GM23248 (cell line): Measurements from ENCODE around the gene ARHGAP25. TPM values are rescaled to one million over a fixed set of nuclear protein-coding genes. Genes with fewer than 3 reads are reported as not detected.

Experiments used
- DNase-seq: peaks from one replicate; pipeline ENCODE4 v3.0.0-alpha.2; 2015
- H2AFZ ChIP-seq: fragments of 200-600 bp; sonication (generic); 2 replicates; pipeline ENCODE4 v1.6.1; 2016; ENCODE audit warnings: antibody characterized with exemption
- H3F3A ChIP-seq: fragments of 200-600 bp; sonication (generic); 2 replicates; pipeline ENCODE4 v1.6.1; 2016; ENCODE audit warnings: mild to moderate bottlenecking, antibody characterized with exemption, mixed run types; ENCODE audit not compliant: insufficient read depth
- H3K27ac ChIP-seq: fragments of 200-600 bp; sonication (generic); 2 replicates; pipeline ENCODE4 v1.5.1; 2016; ENCODE audit warnings: mild to moderate bottlenecking
- H3K27me3 ChIP-seq: fragments of 200-600 bp; sonication (generic); replicated peaks from 2 replicates; pipeline ENCODE4 v1.6.1; 2016; ENCODE audit warnings: mild to moderate bottlenecking; ENCODE audit not compliant: insufficient read depth
- H3K36me3 ChIP-seq: fragments of 200-600 bp; sonication (generic); 2 replicates; pipeline ENCODE4 v1.6.1; 2016; ENCODE audit warnings: low read depth, mild to moderate bottlenecking
- H3K4me1 ChIP-seq: fragments of 200-600 bp; sonication (generic); 2 replicates; pipeline ENCODE4 v1.6.1; 2016; ENCODE audit warnings: mild to moderate bottlenecking; ENCODE audit not compliant: insufficient read depth
- H3K4me2 ChIP-seq: fragments of 200-600 bp; sonication (generic); one replicate; pipeline ENCODE4 v1.6.1; 2016; ENCODE audit warnings: mild to moderate bottlenecking; ENCODE audit not compliant: unreplicated experiment
- H3K4me3 ChIP-seq: fragments of 200-600 bp; sonication (generic); 2 replicates; pipeline ENCODE4 v1.5.1; 2016; ENCODE audit warnings: mild to moderate bottlenecking
- H3K79me2 ChIP-seq: fragments of 200-600 bp; sonication (generic); 2 replicates; pipeline ENCODE4 v1.6.1; 2016; ENCODE audit warnings: mild to moderate bottlenecking; ENCODE audit not compliant: insufficient read depth
- H3K9ac ChIP-seq: fragments of 200-600 bp; sonication (generic); 2 replicates; pipeline ENCODE4 v1.6.1; 2016; ENCODE audit warnings: mild to moderate bottlenecking
- H3K9me2 ChIP-seq: fragments of 200-600 bp; sonication (generic); 2 replicates; pipeline ENCODE4 v1.6.1; 2016; ENCODE audit warnings: mixed run types, mild to moderate bottlenecking, moderate library complexity; ENCODE audit not compliant: insufficient read depth
- H3K9me3 ChIP-seq: fragments of 200-600 bp; sonication (generic); one replicate; pipeline ENCODE4 v1.6.1; 2017; ENCODE audit warnings: low read depth
- H4K20me1 ChIP-seq: fragments of 200-600 bp; sonication (generic); 2 replicates; pipeline ENCODE4 v1.6.0; 2016; ENCODE audit not compliant: insufficient read depth
- EZH2 ChIP-seq: fragments of 200-600 bp; sonication (generic); IDR thresholded peaks from 2 replicates; pipeline ENCODE4 v1.6.1; 2018; ENCODE audit warnings: antibody characterized with exemption, mild to moderate bottlenecking; ENCODE audit not compliant: insufficient read depth, poor library complexity, severe bottlenecking
- EZH2phosphoT487 ChIP-seq: fragments of 200-600 bp; sonication (generic); IDR thresholded peaks from 2 replicates; pipeline ENCODE4 v1.6.1; 2018; ENCODE audit warnings: antibody characterized with exemption, moderate library complexity, mild to moderate bottlenecking, low read depth; ENCODE audit not compliant: insufficient read depth
- WGBS, 2 experiments: methylation state at CpG; one replicate each; pipeline ENCODE4 v1.1.6; 2015 to 2017; ENCODE audit warnings: low lambda C conversion rate in 2 of 2, low coverage in 1 of 2; ENCODE audit errors: missing lambda C conversion rate in 2 of 2; 5-methylcytosine and 5-hydroxymethylcytosine counted together
- in situ Hi-C: fragments of 300-500 bp; cut with MboI; formaldehyde crosslinking; loops from 2 replicates; pipeline ENCODE4 v1.15.0; 2020
- polyA plus RNA-seq: library from polyadenylated mRNA; unstranded; fragments of >200 nt; fragmentation: Nextera tagmentation; extraction: Ambion mirVana; gene quantifications from 2 replicates; pipeline ENCODE4 v1.2.1, GENCODE V29; 2016
- total RNA-seq: library from RNA; depleted of rRNA; stranded (reverse); fragments of >200 nt; shearing (Covaris generic); gene quantifications from 2 replicates; pipeline ENCODE4 v1.2.3, GENCODE V29; 2014

ARHGAP25 gene
- total and polyA plus RNA-seq, 2 experiments from 2014 or later = not detected

DNA sequence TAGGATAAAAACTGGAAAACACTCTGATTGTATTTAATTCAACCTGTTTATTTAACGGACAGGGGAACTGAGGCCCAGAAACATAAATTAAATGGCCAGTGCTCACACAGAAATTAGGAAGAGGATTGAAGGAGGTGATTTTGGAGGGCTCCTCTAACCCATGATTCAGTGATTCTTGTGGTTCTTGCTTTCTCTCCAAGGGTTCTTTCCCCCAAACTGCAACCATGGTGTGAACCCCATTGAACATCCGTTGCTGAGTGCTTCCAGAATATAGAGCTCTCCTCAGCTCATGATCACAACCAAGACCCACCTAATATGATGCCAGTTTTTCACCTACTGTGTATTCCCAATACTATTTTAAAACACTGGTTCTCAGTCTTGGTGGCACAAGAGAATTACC lies 95.1 kb downstream of the ARHGAP25 start:
- Histone ChIP-seq H3K9ac (no peak overlapping the region), H4K20me1 (no peaks in the 10 kb centered on the region), H3K4me3 (0 out of 2 replicates have a peak overlapping the region, but pooled peaks have one; percentile 23), H3K27ac (no peak overlapping the region), H3K9me3 (no peaks in the 10 kb centered on the region), H3F3A (peaks cover 8% of the 10 kb centered on the region; the same call in 1 of the 2 replicates), H3K36me3 (no peaks in the 10 kb centered on the region), H2AFZ (peak overlapping the region; percentile 14; the same call in 1 of the 2 replicates), H3K27me3 (no peaks in the 10 kb centered on the region), H3K4me1 (peaks cover 14% of the 10 kb centered on the region), H3K79me2 (no peaks in the 10 kb centered on the region), H3K4me2 (peak overlapping the region; percentile 30), H3K9me2 (no peaks in the 10 kb centered on the region)
- in situ Hi-C loops = no loop called here
- TF ChIP-seq EZH2 (no peak), EZH2phosphoT487 (no peak)
- DNase-seq = no peak
- 49 to 56% methylated on average over 2 of the region's 2 CpGs for WGBS, 2 experiments

DNA sequence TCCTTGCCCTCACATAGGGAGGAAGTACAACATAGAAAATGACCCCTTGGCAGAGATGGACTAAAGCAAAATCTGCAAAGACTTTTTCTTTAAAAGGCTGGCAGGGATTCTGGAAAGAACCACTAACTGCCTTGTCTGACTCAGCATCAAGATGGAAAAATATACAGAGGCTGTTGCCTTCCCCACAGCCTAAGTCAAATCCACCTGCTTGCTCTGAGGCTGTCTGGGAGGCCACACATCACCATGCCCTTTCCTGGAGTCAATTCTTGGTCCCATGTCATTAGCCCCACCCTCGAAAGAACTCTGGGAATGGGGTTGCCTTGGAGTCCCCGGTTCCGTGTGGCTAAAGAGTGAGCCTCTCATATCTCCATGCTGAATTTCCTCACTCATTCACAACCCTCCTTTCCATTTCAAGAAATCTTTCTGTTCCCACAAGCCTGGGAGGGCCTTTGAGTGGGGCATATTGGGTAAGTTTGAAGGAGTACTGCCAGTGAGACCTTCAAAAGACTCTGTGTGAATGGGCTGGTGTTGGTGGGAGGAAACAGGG lies 97.1 kb downstream of the ARHGAP25 start:
- Histone ChIP-seq H3K4me2 (no peak overlapping the region), H3F3A (peaks cover 8% of the 10 kb centered on the region; the same call in 1 of the 2 replicates), H3K4me1 (peaks cover 14% of the 10 kb centered on the region), H3K36me3 (no peaks in the 10 kb centered on the region), H4K20me1 (no peaks in the 10 kb centered on the region), H3K9ac (no peak overlapping the region), H3K4me3 (no peak overlapping the region), H3K27ac (no peak overlapping the region), H3K9me3 (no peaks in the 10 kb centered on the region), H3K79me2 (no peaks in the 10 kb centered on the region), H3K27me3 (no peaks in the 10 kb centered on the region), H2AFZ (no peak overlapping the region), H3K9me2 (no peaks in the 10 kb centered on the region)
- no peak for TF ChIP-seq EZH2phosphoT487
- TF ChIP-seq EZH2 = no peak
- 26 to 43% methylated on average over 3 of the region's 3 CpGs for WGBS, 2 experiments
- DNase-seq = peak; percentile 63
- in situ Hi-C loops = no loop called here

DNA sequence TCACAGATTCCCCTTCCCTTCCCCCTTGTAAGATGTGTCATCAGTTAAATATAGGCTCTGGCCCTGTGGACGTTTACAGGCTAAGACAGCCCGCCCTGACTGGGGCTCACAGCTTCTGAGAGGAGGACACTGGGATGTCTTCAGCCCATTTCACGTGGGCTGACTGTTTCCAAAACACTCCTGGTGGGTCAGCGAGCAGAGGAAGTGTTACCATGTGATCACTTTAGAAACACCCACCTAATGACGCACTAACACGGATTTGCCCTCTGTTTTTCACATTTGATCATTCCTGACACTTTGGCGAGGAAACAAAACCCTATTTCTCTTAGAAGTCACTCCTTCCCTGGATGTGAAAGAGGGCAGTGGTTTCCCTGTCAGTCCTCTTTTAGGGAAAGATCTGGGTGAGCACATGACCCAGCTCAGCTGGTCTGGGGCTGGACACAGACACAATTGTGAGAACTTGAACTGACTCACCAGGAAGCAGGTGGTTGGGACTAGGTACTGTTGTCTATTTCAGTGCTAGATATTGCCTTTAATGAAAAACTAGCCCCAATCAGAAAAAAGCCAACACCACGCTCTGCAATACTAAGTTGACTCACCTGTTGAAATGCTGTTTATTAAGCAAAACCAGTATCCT lies 97.7 kb downstream of the ARHGAP25 start:
- H3K36me3 ChIP-seq = no peaks in the 10 kb centered on the region
- H3K4me2 ChIP-seq = no peak overlapping the region
- H3K9ac ChIP-seq = no peak overlapping the region
- DNase-seq = peak; percentile 22
- no peak for TF ChIP-seq EZH2phosphoT487
- no peak for TF ChIP-seq EZH2
- 71 to 77% methylated on average over 8 of the region's 8 CpGs for WGBS, 2 experiments
- no peaks in the 10 kb centered on the region for H3K27me3 ChIP-seq
- in situ Hi-C loops = no loop called here
- no peaks in the 10 kb centered on the region for H3K9me2 ChIP-seq
- no peaks in the 10 kb centered on the region for H3K9me3 ChIP-seq
- H3K79me2 ChIP-seq = no peaks in the 10 kb centered on the region
- H4K20me1 ChIP-seq = no peaks in the 10 kb centered on the region
- H3F3A ChIP-seq = peaks cover 8% of the 10 kb centered on the region; the same call in 1 of the 2 replicates
- no peak overlapping the region for H2AFZ ChIP-seq
- no peak overlapping the region for H3K4me3 ChIP-seq
- H3K4me1 ChIP-seq = peaks cover 14% of the 10 kb centered on the region
- no peak overlapping the region for H3K27ac ChIP-seq

DNA sequence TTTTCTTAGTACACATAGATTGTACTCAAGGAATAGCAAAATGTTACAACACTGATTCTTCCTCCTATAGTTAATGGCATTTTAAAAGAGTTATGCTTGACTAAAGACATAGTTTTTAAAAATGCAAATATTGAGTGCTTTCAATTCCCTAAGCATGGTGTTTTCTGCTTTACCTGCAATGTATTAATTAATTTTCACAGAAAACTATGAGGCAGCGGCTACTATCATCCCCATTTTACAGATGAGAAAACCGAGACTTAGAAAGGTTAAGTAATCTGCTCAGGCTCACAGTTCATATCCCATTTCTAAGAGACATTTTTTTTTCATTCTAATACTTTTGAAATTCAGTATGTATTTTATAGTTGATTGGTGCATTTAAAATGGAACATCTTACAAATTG lies 98.6 kb downstream of the ARHGAP25 start:
- TF ChIP-seq EZH2 (no peak), EZH2phosphoT487 (no peak)
- H3K9ac ChIP-seq = no peak overlapping the region
- H2AFZ ChIP-seq = no peak overlapping the region
- peaks cover 11% of the 10 kb centered on the region for H3K4me1 ChIP-seq
- H3K27me3 ChIP-seq = no peaks in the 10 kb centered on the region
- H3K27ac ChIP-seq = no peak overlapping the region
- DNase-seq = no peak
- 82 to 89% methylated on average over 2 of the region's 2 CpGs for WGBS, 2 experiments
- H3K4me2 ChIP-seq = no peak overlapping the region
- H4K20me1 ChIP-seq = no peaks in the 10 kb centered on the region
- peaks cover 8% of the 10 kb centered on the region; the same call in 1 of the 2 replicates for H3F3A ChIP-seq
- in situ Hi-C loops = no loop called here
- no peaks in the 10 kb centered on the region for H3K9me3 ChIP-seq
- no peaks in the 10 kb centered on the region for H3K79me2 ChIP-seq
- H3K36me3 ChIP-seq = no peaks in the 10 kb centered on the region
- no peak overlapping the region for H3K4me3 ChIP-seq
- no peaks in the 10 kb centered on the region for H3K9me2 ChIP-seq
